Measurements from ENCODE around the gene USP3. TPM values are rescaled to one million over a fixed set of nuclear protein-coding genes. Genes with fewer than 3 reads are reported as not detected.

USP3 gene
- total and polyA plus RNA-seq, 7 donors = 20.4 to 66.5 (median 46.4) TPM

- no peaks in the 10 kb centered on the region for H3K27me3 ChIP-seq
- H3K9me3 ChIP-seq = no peaks in the 10 kb centered on the region
- peak overlapping the region; percentile 38 to 68 (median 60) for H3K4me3 ChIP-seq
- no peak for DNase-seq
- 10 to 19% methylated on average over 9 of the region's 9 CpGs for WGBS, 2 donors
- H3K36me3 ChIP-seq = no peaks in the 10 kb centered on the region
- intact Hi-C loops (cut with DNase I) = loop anchor here (10.0 kb wide), 1 partner anchor 547 kb away; no protein-coding TSS in a partner anchor
- peak overlapping the region; percentile 87 to 95 (median 92) for H3K27ac ChIP-seq
- peaks cover 0 to 79% (median 37%) of the 10 kb centered on the region in 4 donors for H3K4me1 ChIP-seq
- TF ChIP-seq EP300 (IDR thresholded peaks at IDR 0.05) (no peak), CTCF (IDR thresholded peaks at IDR 0.05) (no peak), POLR2A (IDR thresholded peaks at IDR 0.05) (no peak), POLR2AphosphoS5 (IDR thresholded peaks at IDR 0.05) (no peak)
These were observed 97.4 kb downstream of the USP3 start for GRCh38 chr15:63601704-63602185.

GRCh38 chr15:63602595-63602994 is 98.2 kb downstream of the USP3 start:
- peak in 2 of 4 donors; percentile 31 to 33 for TF ChIP-seq POLR2AphosphoS5 (IDR thresholded peaks at IDR 0.05)
- no peak for TF ChIP-seq CTCF (IDR thresholded peaks at IDR 0.05)
- TF ChIP-seq POLR2A (IDR thresholded peaks at IDR 0.05) = no peak
- no peak for TF ChIP-seq EP300 (IDR thresholded peaks at IDR 0.05)
- 75 to 89% methylated on average over 3 of the region's 3 CpGs for WGBS, 2 donors
- Histone ChIP-seq H3K36me3 (peaks cover 0 to 4% (median under 1%) of the 10 kb centered on the region in 4 donors), H3K4me1 (peaks cover 0 to 73% (median 32%) of the 10 kb centered on the region in 4 donors), H3K9me3 (no peaks in the 10 kb centered on the region), H3K27me3 (no peaks in the 10 kb centered on the region), H3K4me3 (no peak overlapping the region), H3K27ac (peak overlapping the region in 3 of 4 donors; percentile 19 to 95 (median 93))
- intact Hi-C loops (cut with DNase I) = loop anchor here (10.0 kb wide), 1 partner anchor 548 kb away; no protein-coding TSS in a partner anchor
- no peak for DNase-seq

- Histone ChIP-seq H3K36me3 (peaks cover 0 to 13% (median 8%) of the 10 kb centered on the region in 4 donors), H3K27ac (peak overlapping the region in 2 of 4 donors; percentile 93 to 95), H3K27me3 (no peaks in the 10 kb centered on the region), H3K4me3 (no peak overlapping the region), H3K4me1 (peaks cover 0 to 66% (median 32%) of the 10 kb centered on the region in 4 donors), H3K9me3 (no peaks in the 10 kb centered on the region)
- no peak for DNase-seq
- 93 to 95% methylated on average over 4 of the region's 4 CpGs for WGBS, 2 donors
- TF ChIP-seq POLR2AphosphoS5 (IDR thresholded peaks at IDR 0.05) (peak in 1 of 4 donors; percentile 18), CTCF (IDR thresholded peaks at IDR 0.05) (no peak)
- intact Hi-C loops (cut with DNase I) = loop anchor here (10.0 kb wide), 1 partner anchor 549 kb away; no protein-coding TSS in a partner anchor
These were observed 99.1 kb downstream of the USP3 start for GRCh38 chr15:63603516-63603915.

- H3K4me1 ChIP-seq = peaks cover 0 to 61% (median 33%) of the 10 kb centered on the region in 4 donors
- peak in 1 of 4 donors; percentile 6 for TF ChIP-seq POLR2AphosphoS5 (IDR thresholded peaks at IDR 0.05)
- no peak for TF ChIP-seq EP300 (IDR thresholded peaks at IDR 0.05)
- DNase-seq = no peak
- WGBS, 2 donors = 99 to 100% methylated on average over 2 of the region's 2 CpGs
- H3K27ac ChIP-seq = peak overlapping the region in 2 of 4 donors; percentile 58 to 93
- no peaks in the 10 kb centered on the region for H3K27me3 ChIP-seq
- intact Hi-C loops (cut with DNase I) = loop anchor here (10.0 kb wide), 1 partner anchor 549 kb away; no protein-coding TSS in a partner anchor
- no peak overlapping the region for H3K4me3 ChIP-seq
- peaks cover 0 to 21% (median 8%) of the 10 kb centered on the region in 4 donors for H3K36me3 ChIP-seq
- no peaks in the 10 kb centered on the region for H3K9me3 ChIP-seq
These were observed 99.9 kb downstream of the USP3 start for GRCh38 chr15:63604281-63604680.

- DNase-seq = no peak
- Histone ChIP-seq H3K4me1 (peaks cover 0 to 63% (median 37%) of the 10 kb centered on the region in 4 donors), H3K36me3 (peaks cover 0 to 25% (median 8%) of the 10 kb centered on the region in 4 donors), H3K9me3 (no peaks in the 10 kb centered on the region), H3K4me3 (no peak overlapping the region), H3K27ac (peak overlapping the region in 3 of 4 donors; percentile 13 to 93 (median 58)), H3K27me3 (no peaks in the 10 kb centered on the region)
- 95 to 96% methylated on average over 3 of the region's 3 CpGs for WGBS, 2 donors
- intact Hi-C loops (cut with DNase I) = loop anchor here (10.0 kb wide), 1 partner anchor 550 kb away; no protein-coding TSS in a partner anchor
- no peak for TF ChIP-seq CTCF (IDR thresholded peaks at IDR 0.05)
- no peak for TF ChIP-seq POLR2A (IDR thresholded peaks at IDR 0.05)
- no peak for TF ChIP-seq POLR2AphosphoS5 (IDR thresholded peaks at IDR 0.05)
- no peak for TF ChIP-seq EP300 (IDR thresholded peaks at IDR 0.05)
These were observed 100.6 kb downstream of the USP3 start for GRCh38 chr15:63605036-63605435.
